Effector memory CD4-positive, alpha-beta T cell (primary cell): ENCODE results near the gene C17orf75.

Experiments
- DNase-seq, 3 donors: peaks; one replicate each; pipeline ENCODE4 v3.0.0-alpha.2; 2020
- H3K27ac ChIP-seq: 2 replicates; pipeline ENCODE4 v1.7.0; 2013; ENCODE audit warnings: mild to moderate bottlenecking, low read length, moderate library complexity; ENCODE audit not compliant: insufficient read depth, poor library complexity, severe bottlenecking
- H3K27me3 ChIP-seq: replicated peaks from 2 replicates; pipeline ENCODE4 v1.7.0; 2013; ENCODE audit warnings: mild to moderate bottlenecking, low read length; ENCODE audit not compliant: insufficient read depth, control insufficient read depth, poor library complexity, severe bottlenecking
- H3K36me3 ChIP-seq: 2 replicates; pipeline ENCODE4 v1.7.0; 2013; ENCODE audit warnings: mild to moderate bottlenecking, low read length, moderate library complexity; ENCODE audit not compliant: control insufficient read depth, insufficient read depth
- H3K4me1 ChIP-seq: 2 replicates; pipeline ENCODE4 v1.7.0; 2013; ENCODE audit warnings: low read length, mild to moderate bottlenecking; ENCODE audit not compliant: control insufficient read depth, insufficient read depth, poor library complexity, severe bottlenecking
- H3K4me3 ChIP-seq: 2 replicates; pipeline ENCODE4 v1.7.0; 2013; ENCODE audit warnings: low read length, low read depth, mild to moderate bottlenecking; ENCODE audit not compliant: insufficient read depth, poor library complexity, severe bottlenecking
- H3K9me3 ChIP-seq: 2 replicates; pipeline ENCODE4 v1.7.0; 2013; ENCODE audit warnings: mild to moderate bottlenecking, low read length, moderate library complexity; ENCODE audit not compliant: control insufficient read depth

Gene C17orf75

DNA sequence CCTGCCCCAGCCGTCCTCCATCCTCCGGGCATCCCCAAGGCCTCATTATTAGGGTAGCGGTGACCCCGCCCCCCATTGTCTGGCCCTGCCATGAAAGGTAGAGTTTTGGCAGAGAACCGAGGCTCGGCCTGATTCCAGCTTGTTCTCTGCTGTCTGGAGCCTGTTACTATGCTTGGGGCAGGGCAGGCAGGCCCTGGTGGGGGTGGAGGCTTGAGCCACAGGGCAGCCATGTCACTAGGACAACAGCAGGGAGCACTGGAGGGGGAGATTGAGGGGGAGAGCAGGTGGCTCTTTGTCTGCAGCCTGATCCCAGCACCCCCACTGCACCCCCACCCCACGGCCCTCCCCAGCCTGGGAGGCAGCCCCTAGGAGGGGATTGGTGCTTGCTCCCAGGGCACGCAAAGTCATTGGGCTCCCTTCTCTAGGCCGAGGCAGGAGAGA is 60.9 kb downstream of the C17orf75 start:
- Histone ChIP-seq H3K36me3 (no peaks in the 10 kb centered on the region), H3K4me3 (no peak overlapping the region), H3K9me3 (no peaks in the 10 kb centered on the region), H3K27me3 (no peaks in the 10 kb centered on the region), H3K27ac (no peak overlapping the region), H3K4me1 (no peaks in the 10 kb centered on the region)
- DNase-seq, result no peak

DNA sequence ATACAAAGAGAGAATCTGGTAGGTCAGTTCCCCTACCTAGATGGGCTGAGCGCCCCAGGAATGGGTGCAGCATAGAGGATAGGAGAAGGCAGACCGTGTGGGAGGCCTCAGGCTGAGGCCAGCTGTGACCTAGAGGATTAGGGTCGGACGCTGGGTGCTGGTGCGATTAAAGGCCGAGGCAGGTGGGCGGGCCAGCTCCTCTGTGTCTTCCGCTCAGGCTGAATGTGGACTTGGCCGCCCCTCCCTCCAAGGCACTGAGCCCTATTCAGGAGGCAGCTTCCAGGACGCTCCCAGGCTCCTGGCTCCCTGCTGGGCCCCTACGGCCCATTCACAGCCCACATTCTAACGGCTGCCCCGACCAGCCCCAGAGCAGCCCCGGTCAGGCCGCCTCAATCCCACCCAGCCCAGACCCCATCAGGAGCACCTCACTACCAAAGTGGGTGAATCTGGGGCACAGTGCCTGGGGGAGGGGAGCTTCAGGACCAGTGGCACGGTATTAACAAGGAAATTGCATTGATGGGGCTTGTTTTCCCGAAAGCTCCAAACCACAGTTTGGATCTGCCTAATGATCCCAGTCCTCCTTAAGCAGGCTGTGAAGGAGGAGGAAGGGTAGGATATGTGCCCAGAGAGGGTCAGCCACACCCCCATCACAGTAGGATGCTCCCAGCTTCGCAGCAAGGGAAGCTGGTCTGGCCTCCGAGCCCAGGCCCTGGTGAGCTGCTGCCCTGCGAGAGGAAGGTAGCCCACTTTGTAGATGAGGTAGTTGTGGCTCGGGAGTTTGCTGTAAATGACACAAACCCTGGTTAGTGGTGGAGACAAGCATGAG is 61.9 kb downstream of the C17orf75 start:
- H3K4me3 ChIP-seq, result no peak overlapping the region
- no peaks in the 10 kb centered on the region for H3K9me3 ChIP-seq
- no peak overlapping the region for H3K27ac ChIP-seq
- H3K4me1 ChIP-seq, result no peaks in the 10 kb centered on the region
- no peak for DNase-seq
- no peaks in the 10 kb centered on the region for H3K36me3 ChIP-seq
- H3K27me3 ChIP-seq, result no peaks in the 10 kb centered on the region

GRCh38 chr17:32278815-32279214 is 63.2 kb downstream of the C17orf75 start:
- H3K4me3 ChIP-seq, result no peak overlapping the region
- H3K36me3 ChIP-seq, result no peaks in the 10 kb centered on the region
- no peaks in the 10 kb centered on the region for H3K9me3 ChIP-seq
- DNase-seq, result no peak
- H3K4me1 ChIP-seq, result no peaks in the 10 kb centered on the region
- H3K27ac ChIP-seq, result no peak overlapping the region
- no peaks in the 10 kb centered on the region for H3K27me3 ChIP-seq
